H7 (cell line): ENCODE data around the gene RASL11B. TPM values are rescaled to one million over a fixed set of nuclear protein-coding genes. Genes with fewer than 3 reads are reported as not detected.
A peak's percentile ranks its signal among the peaks of the same experiment; 100 is the strongest.

ENCODE experiments used
- DNase-seq: peaks from one replicate; pipeline ENCODE4 v3.0.0; 2012
- H3K27me3 ChIP-seq: 2 replicates; pipeline ENCODE4 v1.6.0; 2011; ENCODE audit warnings: mild to moderate bottlenecking, low read length; ENCODE audit not compliant: control insufficient read depth, insufficient read depth
- H3K36me3 ChIP-seq: replicated peaks from 2 replicates; pipeline ENCODE4 v1.5.1; 2011; ENCODE audit warnings: low read length; ENCODE audit not compliant: control insufficient read depth, insufficient read depth
- H3K4me3 ChIP-seq: 2 replicates; pipeline ENCODE4 v1.5.1; 2011; ENCODE audit warnings: low read depth, mild to moderate bottlenecking, control low read depth, low read length, moderate library complexity; ENCODE audit not compliant: insufficient read depth
- total RNA-seq: library from RNA; depleted of rRNA; stranded (reverse); fragments of >200 nt; shearing (Covaris generic); gene quantifications from 2 replicates; pipeline ENCODE4 v1.2.3, GENCODE V29; 2014

The RASL11B gene
- total RNA-seq, 1 experiment from 2014 or later, result 20.6 TPM

- Histone ChIP-seq H3K27me3 (no peaks in the 10 kb centered on the region), H3K4me3 (no peak overlapping the region), H3K36me3 (no peaks in the 10 kb centered on the region)
- no peak for DNase-seq
Measured at GRCh38 chr4:52853351-52853750, 8.8 kb upstream of the RASL11B start.

- no peak overlapping the region for H3K4me3 ChIP-seq
- no peaks in the 10 kb centered on the region for H3K36me3 ChIP-seq
- no peak for DNase-seq
- H3K27me3 ChIP-seq, result no peaks in the 10 kb centered on the region
Measured at GRCh38 chr4:52856801-52857200, 5.3 kb upstream of the RASL11B start.

GRCh38 chr4:52860361-52860760, 1.8 kb upstream of the RASL11B start:
- DNase-seq, result no peak
- Histone ChIP-seq H3K4me3 (no peak overlapping the region), H3K36me3 (peaks cover 16% of the 10 kb centered on the region), H3K27me3 (no peaks in the 10 kb centered on the region)

GRCh38 chr4:52861171-52861823, 820 bp upstream of the RASL11B start:
- peaks cover 24% of the 10 kb centered on the region for H3K36me3 ChIP-seq

GRCh38 chr4:52862639-52863161, 583 bp downstream of the RASL11B start:
- peak overlapping the region; percentile 92 for H3K4me3 ChIP-seq
- peak; percentile 61 for DNase-seq

More at GRCh38 chr4:52861171-52861823, 820 bp upstream of the RASL11B start:
- Histone ChIP-seq H3K4me3 (peak overlapping the region; percentile 73), H3K27me3 (no peaks in the 10 kb centered on the region)
- peak; percentile 48 for DNase-seq

GRCh38 chr4:52863324-52863723, 1.2 kb downstream of the RASL11B start:
- DNase-seq, result peak; percentile 55
- H3K4me3 ChIP-seq, result peak overlapping the region; percentile 92
- peaks cover 28% of the 10 kb centered on the region for H3K36me3 ChIP-seq
- no peaks in the 10 kb centered on the region for H3K27me3 ChIP-seq

More at GRCh38 chr4:52862639-52863161, 583 bp downstream of the RASL11B start:
- Histone ChIP-seq H3K36me3 (peaks cover 28% of the 10 kb centered on the region), H3K27me3 (no peaks in the 10 kb centered on the region)

GRCh38 chr4:52864793-52865192, 2.7 kb downstream of the RASL11B start:
- H3K36me3 ChIP-seq, result peaks cover 28% of the 10 kb centered on the region
- H3K4me3 ChIP-seq, result no peak overlapping the region
- no peak for DNase-seq

GRCh38 chr4:52865300-52865699, 3.2 kb downstream of the RASL11B start:
- Histone ChIP-seq H3K36me3 (peaks cover 28% of the 10 kb centered on the region), H3K27me3 (no peaks in the 10 kb centered on the region), H3K4me3 (no peak overlapping the region; the same call in 1 of the 2 replicates)
- DNase-seq, result no peak

More at GRCh38 chr4:52864793-52865192, 2.7 kb downstream of the RASL11B start:
- no peaks in the 10 kb centered on the region for H3K27me3 ChIP-seq

GRCh38 chr4:52866734-52867133, 4.6 kb downstream of the RASL11B start:
- Histone ChIP-seq H3K4me3 (no peak overlapping the region), H3K36me3 (peaks cover 28% of the 10 kb centered on the region), H3K27me3 (no peaks in the 10 kb centered on the region)
- DNase-seq, result no peak

- DNase-seq, result no peak
- H3K27me3 ChIP-seq, result no peaks in the 10 kb centered on the region
- peaks cover 28% of the 10 kb centered on the region for H3K36me3 ChIP-seq
- no peak overlapping the region for H3K4me3 ChIP-seq
Measured at GRCh38 chr4:52867163-52867562, 5.0 kb downstream of the RASL11B start.

- DNase-seq, result peak; percentile 62
Measured at GRCh38 chr4:52868133-52868532, 6.0 kb downstream of the RASL11B start.

GRCh38 chr4:52869196-52869595, 7.1 kb downstream of the RASL11B start:
- peak; percentile 55 for DNase-seq

More at GRCh38 chr4:52868133-52868532, 6.0 kb downstream of the RASL11B start:
- Histone ChIP-seq H3K27me3 (no peaks in the 10 kb centered on the region), H3K36me3 (peaks cover 27% of the 10 kb centered on the region), H3K4me3 (no peak overlapping the region)

GRCh38 chr4:52869656-52870055, 7.5 kb downstream of the RASL11B start:
- no peak for DNase-seq
- Histone ChIP-seq H3K36me3 (peaks cover 20% of the 10 kb centered on the region), H3K4me3 (no peak overlapping the region), H3K27me3 (no peaks in the 10 kb centered on the region)

More at GRCh38 chr4:52869196-52869595, 7.1 kb downstream of the RASL11B start:
- H3K27me3 ChIP-seq, result no peaks in the 10 kb centered on the region
- no peak overlapping the region for H3K4me3 ChIP-seq
- peaks cover 22% of the 10 kb centered on the region for H3K36me3 ChIP-seq

- H3K36me3 ChIP-seq, result peaks cover 14% of the 10 kb centered on the region
- no peak overlapping the region for H3K4me3 ChIP-seq
- H3K27me3 ChIP-seq, result no peaks in the 10 kb centered on the region
- no peak for DNase-seq
Measured at GRCh38 chr4:52870225-52870624, 8.1 kb downstream of the RASL11B start.

GRCh38 chr4:52873191-52873590, 11.1 kb downstream of the RASL11B start:
- peak; percentile 69 for DNase-seq
- no peaks in the 10 kb centered on the region for H3K36me3 ChIP-seq
- H3K27me3 ChIP-seq, result no peaks in the 10 kb centered on the region
- H3K4me3 ChIP-seq, result no peak overlapping the region
